HG03342 (cell line): Measurements from ENCODE around the gene SH3TC1.

ENCODE experiments used
- ATAC-seq: cut with Tn5 transposase; IDR thresholded peaks from one replicate; pipeline ENCODE4 v1.9.1; 2021; ENCODE audit warnings: mild to moderate bottlenecking, moderate library complexity; ENCODE audit not compliant: unreplicated experiment

SH3TC1 gene

GRCh38 chr4:8198206-8198905 lies 734 bp upstream of the SH3TC1 start:
- ATAC-seq = peak; percentile 0

- ATAC-seq = no peak
These were observed 658 bp downstream of the SH3TC1 start for GRCh38 chr4:8199594-8200301.

- ATAC-seq = no peak
These were observed 1.3 kb downstream of the SH3TC1 start for GRCh38 chr4:8200302-8200975.

- peak; percentile 46 for ATAC-seq
These were observed 2.3 kb downstream of the SH3TC1 start for GRCh38 chr4:8201321-8201781.

- no peak for ATAC-seq
These were observed 3.3 kb downstream of the SH3TC1 start for GRCh38 chr4:8202108-8203051.

GRCh38 chr4:8203052-8203401 lies 3.9 kb downstream of the SH3TC1 start:
- no peak for ATAC-seq

GRCh38 chr4:8203817-8204216 lies 4.7 kb downstream of the SH3TC1 start:
- no peak for ATAC-seq

- ATAC-seq = no peak
These were observed 5.6 kb downstream of the SH3TC1 start for GRCh38 chr4:8204576-8205227.

- ATAC-seq = no peak
These were observed 6.2 kb downstream of the SH3TC1 start for GRCh38 chr4:8205241-8205707.

GRCh38 chr4:8205749-8206611 lies 6.9 kb downstream of the SH3TC1 start:
- no peak for ATAC-seq

GRCh38 chr4:8207314-8207713 lies 8.2 kb downstream of the SH3TC1 start:
- no peak for ATAC-seq

- no peak for ATAC-seq
These were observed 9.5 kb downstream of the SH3TC1 start for GRCh38 chr4:8208565-8208964.

- ATAC-seq = no peak
These were observed 10.2 kb downstream of the SH3TC1 start for GRCh38 chr4:8209181-8209874.

GRCh38 chr4:8210010-8210409 lies 10.9 kb downstream of the SH3TC1 start:
- ATAC-seq = no peak

GRCh38 chr4:8210616-8211015 lies 11.5 kb downstream of the SH3TC1 start:
- no peak for ATAC-seq

- ATAC-seq = no peak
These were observed 12.2 kb downstream of the SH3TC1 start for GRCh38 chr4:8211251-8211650.

GRCh38 chr4:8211737-8212581 lies 12.9 kb downstream of the SH3TC1 start:
- no peak for ATAC-seq

- no peak for ATAC-seq
These were observed 13.5 kb downstream of the SH3TC1 start for GRCh38 chr4:8212622-8213021.
